HG02588 (cell line): ENCODE results near the gene WDSUB1.
A peak's percentile ranks its signal among the peaks of the same experiment; 100 is the strongest.

ENCODE experiments used
- ATAC-seq: cut with Tn5 transposase; IDR thresholded peaks from one replicate; pipeline ENCODE4 v1.9.1; 2021; ENCODE audit warnings: mild to moderate bottlenecking, moderate library complexity; ENCODE audit not compliant: unreplicated experiment

The WDSUB1 gene

DNA sequence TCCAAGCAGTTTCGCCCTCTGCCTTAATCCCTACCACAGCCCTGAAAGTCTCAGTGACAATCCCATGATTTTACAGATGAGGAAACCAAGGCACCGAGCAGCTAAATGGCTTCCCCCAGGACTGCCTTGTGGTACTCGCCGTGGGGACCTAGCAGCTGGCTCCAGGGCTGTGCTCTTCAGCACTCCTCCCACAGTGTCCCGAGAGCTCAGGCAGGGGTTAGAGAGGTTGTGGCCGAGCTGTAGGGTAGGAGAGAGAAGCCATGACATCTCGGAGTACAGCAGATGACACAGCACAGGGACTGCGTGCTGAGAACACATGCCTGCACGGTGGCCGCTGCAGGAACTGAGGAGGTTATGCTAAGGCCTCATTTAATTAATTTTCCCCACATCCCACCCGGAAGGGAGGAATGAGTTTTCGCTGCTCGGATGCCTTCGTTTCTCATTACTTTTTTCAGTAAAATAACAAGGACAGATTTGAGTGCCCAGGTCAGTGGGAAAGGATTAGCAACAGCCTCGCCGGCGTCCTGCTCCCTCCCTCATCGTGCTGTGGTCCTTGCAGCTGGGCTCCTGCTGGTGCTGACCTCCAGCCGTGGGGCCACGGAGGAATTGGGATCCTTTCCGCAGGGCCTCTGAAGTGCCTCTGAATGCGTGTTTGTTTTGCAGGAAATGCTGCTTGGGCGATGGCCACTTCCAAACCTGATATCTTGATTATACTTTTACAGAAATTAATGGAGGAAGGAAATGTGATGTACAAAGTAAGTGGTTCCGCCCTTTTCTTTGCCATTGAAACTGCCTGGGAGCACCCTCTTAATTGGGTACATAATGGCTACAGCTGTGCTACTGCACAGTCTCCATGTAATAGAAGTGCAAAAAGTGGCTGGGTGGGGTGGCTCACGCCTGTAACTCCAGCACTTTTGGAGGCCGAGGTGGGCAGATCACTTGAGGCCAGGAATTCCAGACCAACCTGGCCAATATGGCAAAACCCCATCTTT is 61.2 kb downstream of the WDSUB1 start:
- ATAC-seq, result no peak

- ATAC-seq, result no peak
Measured at GRCh38 chr2:159224061-159224813, 62.3 kb downstream of the WDSUB1 start.

DNA sequence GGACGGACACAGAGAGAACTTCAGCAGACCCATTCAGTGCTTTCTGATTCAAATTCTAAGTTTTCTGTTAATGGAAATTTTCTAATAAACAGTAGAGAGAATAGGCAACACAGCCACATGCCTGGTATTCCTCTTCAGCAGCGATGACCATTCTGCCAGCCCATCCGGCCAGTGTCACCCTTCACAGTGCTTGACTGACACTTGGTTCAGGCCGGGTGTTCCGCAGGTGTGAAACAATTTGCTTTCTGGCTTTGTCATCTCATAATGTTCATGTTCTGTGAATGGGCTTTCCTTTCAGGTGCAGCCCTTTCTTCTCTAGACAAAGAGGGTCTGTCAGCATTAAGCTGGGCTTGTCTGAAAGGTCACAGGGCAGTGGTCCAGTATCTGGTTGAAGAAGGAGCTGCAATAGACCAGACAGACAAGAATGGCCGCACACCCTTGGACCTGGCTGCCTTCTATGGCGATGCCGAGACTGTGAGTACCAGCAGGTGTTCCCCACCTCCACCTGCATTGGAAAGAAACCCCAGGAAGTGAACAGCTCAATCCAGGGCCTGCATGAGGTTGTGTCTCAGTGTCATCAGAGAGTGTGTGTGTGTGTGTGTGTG is 67.0 kb downstream of the WDSUB1 start:
- ATAC-seq, result no peak

DNA sequence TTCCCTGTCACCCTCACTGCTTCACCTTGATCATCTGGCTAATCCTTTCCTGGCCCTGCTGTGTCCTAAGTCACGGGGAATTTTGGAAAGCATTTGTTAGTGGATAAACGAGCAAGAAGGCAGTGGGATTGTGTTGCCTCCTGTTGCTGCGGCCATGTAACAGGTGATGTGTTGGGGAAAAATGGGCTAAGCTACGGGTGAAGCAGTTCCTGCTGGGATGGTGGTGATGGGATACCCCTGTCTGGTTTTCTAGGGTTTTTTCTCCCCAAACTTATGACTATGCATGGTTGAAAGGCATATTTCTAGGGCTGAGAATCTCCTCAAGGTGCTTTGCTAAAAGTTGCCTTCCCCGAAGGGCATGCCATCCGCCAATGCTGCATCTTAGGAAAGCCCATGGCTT is 68.1 kb downstream of the WDSUB1 start:
- ATAC-seq, result no peak

GRCh38 chr2:159217676-159218075 is 68.8 kb downstream of the WDSUB1 start:
- ATAC-seq, result no peak

DNA sequence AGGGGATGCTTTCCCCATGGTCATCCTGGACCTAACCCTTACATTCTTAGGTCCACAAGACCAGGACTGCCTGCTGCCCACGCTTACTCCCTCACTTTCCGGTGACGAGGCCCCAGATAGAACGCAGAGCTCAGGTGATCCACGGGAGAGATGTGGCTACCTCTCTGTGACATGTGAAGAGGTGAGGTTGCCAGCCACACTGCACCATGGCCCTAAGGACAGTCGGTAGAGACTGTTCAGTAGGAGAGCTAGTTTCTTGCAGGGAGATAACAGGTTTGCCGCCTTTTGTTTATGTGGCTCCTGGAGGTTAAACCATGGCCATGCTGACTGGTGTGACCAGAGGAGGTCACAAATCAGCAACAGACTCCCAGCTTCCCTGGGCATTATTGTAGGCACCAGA is 71.4 kb downstream of the WDSUB1 start:
- ATAC-seq, result no peak

DNA sequence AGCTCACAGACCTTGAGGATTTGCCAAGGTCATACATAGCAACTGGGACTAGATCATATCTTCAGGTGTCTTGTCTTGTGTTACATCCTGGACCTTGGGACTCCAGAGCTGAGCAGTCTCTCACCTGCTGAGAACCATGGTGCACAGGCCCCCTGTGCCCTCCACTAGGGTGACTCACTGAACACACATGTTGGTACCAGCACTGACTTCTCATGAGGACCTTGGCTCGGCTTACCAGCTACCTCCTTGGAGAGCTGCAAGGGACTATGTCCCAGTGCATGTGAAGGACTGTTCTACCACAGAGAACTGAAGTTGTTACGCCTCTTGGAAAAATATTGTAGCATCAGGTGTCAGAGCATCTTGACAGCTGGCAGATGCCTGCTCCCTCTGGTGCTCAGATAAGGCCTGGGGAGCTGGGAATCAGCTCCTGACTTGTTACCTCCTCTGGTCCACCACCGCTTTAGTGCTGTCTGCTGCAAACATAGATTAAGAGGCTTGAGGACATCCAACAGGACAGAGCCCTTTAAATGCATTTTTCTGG is 72.1 kb downstream of the WDSUB1 start:
- ATAC-seq, result no peak

DNA sequence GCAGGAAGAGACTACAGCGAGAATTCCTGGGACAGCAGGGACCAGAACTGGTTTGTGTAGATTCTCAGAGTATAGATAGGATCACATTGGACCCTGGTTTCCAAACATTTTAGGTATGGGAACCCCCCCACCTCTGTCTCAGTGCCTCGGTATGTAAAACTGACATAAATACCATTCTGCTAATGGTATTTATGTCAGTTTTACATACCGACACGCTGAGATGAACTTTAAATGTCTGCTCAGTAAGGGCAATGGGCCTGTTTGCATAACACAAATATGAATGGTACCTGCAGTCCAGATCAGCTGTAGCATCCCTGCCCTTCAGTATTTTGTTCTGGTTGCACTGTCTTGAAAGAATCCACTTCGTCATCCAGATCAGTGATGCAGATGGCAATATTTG is 73.2 kb downstream of the WDSUB1 start:
- no peak for ATAC-seq

GRCh38 chr2:159211447-159212396 is 74.8 kb downstream of the WDSUB1 start:
- ATAC-seq, result no peak

DNA sequence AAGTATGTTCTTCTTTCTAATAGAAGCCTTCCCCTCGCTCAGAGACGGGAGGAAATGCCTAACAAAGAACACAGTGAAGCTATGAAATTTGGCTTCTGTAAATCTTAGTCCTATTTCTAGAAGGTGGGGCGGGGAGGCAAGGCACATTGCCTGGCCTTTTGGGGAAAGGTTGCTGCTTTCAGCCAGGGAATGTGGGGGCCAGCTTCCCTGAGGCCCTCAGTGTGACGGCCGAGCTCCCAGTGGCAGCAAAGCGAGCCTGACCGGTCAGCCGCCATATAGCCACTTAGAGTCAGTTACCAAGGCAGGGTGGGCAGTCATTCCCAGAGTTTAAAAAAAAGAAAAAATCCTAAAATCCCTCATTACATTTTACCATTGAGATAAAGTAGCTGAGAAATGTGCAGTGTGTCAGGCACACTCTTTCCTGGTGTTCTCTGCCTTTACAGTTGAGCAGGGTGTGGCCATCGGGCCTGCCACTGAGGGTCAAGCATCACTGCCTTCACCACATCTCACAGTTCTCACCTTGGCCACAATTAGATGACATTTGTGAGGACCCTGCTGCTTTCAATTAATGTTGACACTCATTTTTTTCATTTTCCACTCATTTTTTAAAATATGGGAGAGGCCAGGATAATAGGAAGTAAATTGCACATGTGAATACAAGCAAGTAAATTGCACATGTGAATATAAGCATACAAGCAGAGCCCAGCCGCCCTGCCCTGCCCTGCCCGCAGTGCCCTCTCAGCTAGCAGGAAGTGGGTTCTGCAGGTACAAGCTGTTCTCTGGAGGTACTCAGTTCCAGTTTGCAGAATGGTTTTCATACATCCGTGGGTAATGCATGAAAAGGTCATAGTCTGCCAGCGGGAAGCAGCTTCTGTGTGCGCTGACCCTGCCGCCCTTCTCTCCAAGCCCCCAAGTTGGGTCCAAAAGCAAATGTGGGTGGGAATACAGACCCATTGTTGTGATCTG is 76.9 kb downstream of the WDSUB1 start:
- ATAC-seq, result peak; percentile 54

DNA sequence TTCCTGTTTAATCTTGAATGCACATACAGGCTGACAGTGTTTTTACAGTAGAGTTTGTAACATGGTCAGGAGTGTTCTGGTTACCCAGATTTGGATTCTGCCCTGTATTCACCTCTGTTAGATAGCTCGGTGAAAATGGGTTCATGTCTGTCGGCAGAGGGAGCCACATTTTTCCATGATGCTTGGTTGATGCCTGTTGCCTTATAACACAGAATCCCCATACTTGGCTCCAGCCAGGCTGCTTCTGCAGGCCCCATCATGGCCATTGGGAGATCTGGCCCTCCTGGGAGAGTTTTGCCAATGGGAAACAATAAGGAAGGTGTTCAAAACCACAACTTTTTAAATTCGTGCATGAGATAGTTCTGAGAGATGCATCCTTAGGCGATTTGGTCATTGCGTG is 78.1 kb downstream of the WDSUB1 start:
- ATAC-seq, result no peak

- ATAC-seq, result no peak
Measured at GRCh38 chr2:159206736-159207380, 79.6 kb downstream of the WDSUB1 start.

GRCh38 chr2:159204381-159205144 is 81.9 kb downstream of the WDSUB1 start:
- no peak for ATAC-seq

DNA sequence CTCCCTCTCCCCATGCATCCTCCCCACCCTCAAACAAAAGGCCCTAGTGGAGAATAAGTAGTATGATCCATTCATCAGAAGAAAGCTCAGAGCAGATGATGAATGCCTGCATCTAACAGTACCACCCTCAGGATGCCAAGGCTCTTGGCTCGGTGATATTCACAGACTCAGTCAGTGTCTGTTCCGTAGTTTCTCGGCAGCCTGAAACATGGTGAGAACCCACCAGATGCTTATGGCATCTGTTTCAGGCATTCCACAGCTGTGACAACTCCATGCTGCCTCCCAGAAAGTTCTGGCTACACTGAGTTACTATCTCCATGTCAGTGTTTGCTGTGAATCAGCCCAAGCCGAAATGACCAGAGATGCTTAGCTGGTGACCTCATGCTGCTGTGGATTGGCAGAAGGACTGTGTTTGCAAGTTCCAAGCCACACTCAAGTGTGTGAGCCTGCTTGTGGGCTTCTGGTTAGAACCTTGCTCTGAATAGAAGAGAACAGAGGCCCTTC is 83.9 kb downstream of the WDSUB1 start:
- no peak for ATAC-seq

DNA sequence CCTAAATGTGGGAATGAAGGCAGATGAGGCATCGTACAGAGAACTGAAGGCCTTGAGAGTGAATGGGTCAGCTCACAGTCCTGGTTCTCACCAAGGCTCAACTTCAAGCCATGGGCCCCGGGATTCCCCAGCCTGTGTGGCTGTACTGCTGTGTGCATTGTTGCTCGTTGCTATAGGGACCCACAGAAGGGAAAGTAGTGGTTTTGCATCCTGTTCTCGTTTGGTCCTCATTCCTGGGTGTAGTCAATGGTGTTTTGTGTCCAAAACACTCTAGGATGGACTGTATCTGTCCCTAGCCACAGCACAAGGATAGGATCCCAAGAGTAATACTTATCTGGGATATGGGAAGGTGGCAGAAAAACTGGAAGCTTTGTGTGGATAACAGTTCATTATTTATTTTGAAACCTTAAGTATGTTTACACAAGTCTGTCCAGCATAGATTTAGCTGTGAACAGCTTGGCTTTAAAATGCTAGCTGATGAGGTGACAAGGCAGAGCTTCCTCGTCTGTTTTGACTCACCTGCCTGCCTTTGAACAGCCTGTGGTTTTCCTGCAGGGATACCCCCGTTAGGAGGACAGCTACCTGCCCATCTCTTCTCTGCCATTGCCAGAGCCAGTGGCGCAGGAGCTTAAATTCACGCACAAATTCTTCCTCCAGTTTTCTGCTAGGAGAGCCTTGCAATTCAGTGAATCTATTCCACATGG is 85.0 kb downstream of the WDSUB1 start:
- peak; percentile 99 for ATAC-seq

GRCh38 chr2:159200498-159200897 is 86.0 kb downstream of the WDSUB1 start:
- ATAC-seq, result no peak
